GM18517 (cell line): Measurements from ENCODE around the gene IGSF9B.
A peak's percentile ranks its signal among the peaks of the same experiment; 100 is the strongest.

Experiments
- ATAC-seq: cut with Tn5 transposase; IDR thresholded peaks from one replicate; pipeline ENCODE4 v1.9.1; 2021; ENCODE audit warnings: mild to moderate bottlenecking, moderate library complexity; ENCODE audit not compliant: unreplicated experiment

The IGSF9B gene

DNA sequence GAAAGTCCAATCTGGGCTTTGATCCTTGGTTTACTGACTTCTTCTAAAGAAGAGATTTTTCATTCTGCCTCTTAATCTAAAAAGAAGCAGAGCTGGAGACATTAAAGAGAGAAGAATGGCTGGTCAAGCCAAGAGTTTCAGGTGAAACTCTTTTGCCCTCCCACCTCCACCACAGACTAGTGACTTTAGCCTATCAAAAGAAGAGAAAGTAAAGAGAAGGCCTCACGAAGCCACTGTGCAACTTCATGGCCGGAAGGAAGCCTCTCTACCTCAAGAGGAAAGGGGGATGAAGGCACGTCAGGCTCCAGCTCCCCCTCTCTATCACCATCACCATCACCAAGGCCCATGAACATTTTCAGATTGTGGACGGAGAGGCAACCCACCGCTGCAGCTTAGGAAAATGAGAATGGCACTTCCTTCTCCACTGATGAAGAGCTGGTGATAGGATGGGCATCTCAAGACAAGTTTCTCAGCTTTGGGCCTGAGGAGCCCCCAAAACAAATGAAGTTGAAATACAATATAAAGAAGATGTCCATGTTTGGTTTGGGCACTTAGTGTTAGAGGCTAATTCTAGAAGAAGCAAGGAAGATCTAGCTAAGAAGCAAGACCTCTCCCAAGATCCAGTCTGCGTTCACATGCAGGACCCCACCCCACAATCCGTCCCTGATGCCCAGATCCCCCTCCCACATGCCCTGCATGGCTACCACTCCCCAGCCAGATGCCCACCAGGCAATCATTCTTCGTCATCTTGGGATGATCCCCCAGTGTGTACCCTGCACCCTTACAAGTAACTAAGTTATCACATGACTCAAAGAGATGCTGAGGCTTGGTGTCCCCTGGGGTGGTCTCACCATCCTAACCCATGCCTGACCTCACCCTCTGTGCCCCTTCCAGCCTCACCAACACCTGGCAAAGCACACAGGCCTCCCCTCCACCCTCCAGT lies 52.6 kb downstream of the IGSF9B start:
- ATAC-seq, result no peak

DNA sequence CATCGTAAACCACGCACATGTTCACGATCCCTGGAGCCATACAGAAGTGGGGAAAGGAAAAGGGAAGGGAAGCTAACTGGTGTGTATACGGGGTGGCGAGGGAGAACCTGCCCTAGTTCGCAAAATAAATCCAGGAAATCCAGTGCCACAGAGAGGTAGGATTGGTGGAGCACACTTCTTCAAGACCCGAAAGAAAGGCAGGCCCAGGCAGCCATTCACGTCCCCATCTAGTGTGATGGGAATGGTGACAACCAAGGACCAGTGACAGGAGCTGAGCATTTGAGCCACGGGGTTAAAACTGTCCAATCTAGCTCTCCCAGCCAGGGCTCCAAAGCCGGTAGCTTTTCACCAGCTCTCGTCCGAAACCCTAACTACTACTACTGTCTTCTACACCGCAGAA lies 53.7 kb downstream of the IGSF9B start:
- ATAC-seq, result no peak

DNA sequence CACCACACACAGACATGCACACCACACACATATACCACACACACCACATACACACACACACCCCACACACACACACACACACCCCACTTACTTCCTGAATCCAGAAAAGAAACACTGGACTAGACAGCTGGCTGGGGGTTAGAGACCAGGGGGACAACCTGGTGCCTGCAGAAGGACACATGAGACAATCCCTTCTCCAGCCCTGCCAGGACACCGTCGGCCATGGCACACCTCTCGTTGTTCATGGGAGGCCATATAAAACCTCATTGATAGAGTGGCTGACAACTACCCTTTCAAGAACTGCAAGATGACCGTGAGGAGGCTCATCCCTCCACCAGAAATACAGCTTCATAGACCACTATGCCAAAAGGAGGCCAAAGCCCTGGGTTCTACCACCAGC lies 54.3 kb downstream of the IGSF9B start:
- no peak for ATAC-seq

- ATAC-seq, result no peak
These were observed 54.8 kb downstream of the IGSF9B start for GRCh38 chr11:133901999-133902398.

DNA sequence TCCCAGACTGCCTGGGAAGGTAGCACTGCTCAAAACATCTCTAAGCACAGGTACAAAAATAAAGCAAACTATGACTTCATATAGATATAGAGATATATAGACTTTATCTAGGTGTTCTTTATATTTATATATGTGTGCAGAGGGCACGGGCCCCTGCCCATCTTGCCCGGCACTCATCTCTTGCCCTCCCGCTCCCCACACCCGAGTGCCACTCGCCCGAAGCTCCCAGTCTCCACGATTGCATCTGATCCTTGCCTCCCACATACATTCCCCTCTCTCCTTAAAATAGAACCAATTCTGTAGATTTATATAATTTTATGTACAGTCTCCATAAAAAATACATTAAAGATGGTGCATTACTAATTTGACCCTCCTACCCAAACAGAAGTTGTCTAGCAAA lies 55.5 kb downstream of the IGSF9B start:
- ATAC-seq, result no peak

GRCh38 chr11:133900176-133901105 lies 56.3 kb downstream of the IGSF9B start:
- no peak for ATAC-seq

- ATAC-seq, result no peak
These were observed 58.0 kb downstream of the IGSF9B start for GRCh38 chr11:133898770-133899115.

DNA sequence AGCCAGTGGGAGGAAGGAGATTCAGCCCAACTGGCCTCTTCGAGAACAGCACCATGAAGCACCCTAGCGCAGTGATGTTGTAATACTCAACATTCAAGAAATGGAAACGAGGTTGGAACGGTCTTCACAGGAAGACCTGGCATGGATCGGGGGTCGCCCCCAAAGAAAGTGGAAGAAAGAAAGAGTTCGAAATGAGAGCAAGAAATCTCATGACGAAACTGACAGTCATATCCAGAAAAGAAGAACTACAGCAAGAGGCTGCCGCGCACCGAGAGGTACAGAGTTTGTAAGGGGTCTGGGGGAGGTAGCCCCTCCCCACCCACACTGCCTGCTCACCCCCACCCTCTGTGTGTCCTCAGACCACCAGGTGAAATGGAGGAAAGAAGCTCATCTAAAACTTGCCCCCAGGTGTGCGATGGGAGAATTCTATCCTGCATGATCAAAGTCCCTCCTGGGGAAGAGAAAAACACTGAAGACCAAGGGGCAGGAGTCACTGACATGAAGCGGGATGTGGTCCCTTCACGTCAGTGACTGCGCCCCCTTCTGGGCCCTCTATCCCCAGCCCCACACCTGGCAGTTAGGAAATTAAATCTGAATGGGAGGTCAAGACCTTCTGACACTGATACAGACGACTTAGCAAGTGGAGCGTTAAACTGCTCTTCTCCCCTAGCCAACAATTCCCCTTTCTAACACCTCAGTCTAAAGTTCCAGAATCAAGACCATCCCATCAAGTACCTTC lies 58.6 kb downstream of the IGSF9B start:
- ATAC-seq, result peak; percentile 57

- ATAC-seq, result no peak
These were observed 59.5 kb downstream of the IGSF9B start for GRCh38 chr11:133897331-133897650.

- no peak for ATAC-seq
These were observed 60.0 kb downstream of the IGSF9B start for GRCh38 chr11:133896642-133897330.

DNA sequence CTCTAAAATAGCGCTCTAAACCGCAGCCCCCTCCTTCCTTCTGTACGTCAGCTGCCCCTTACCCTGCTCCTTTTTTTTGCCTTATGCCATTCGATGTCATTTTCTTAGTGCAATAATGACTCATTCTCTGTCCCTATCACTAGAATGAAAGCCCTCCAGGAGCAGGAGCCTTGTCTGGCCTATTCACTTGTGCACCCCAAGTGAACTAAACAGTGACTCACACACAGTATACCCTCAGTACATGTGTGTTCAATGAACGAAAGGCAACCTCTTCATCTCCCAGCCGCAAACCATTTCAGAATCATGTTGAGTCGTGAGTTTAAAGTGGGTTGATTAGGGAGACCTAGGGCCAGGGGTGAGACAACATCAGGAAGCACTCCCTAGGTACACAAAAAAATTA lies 60.7 kb downstream of the IGSF9B start:
- no peak for ATAC-seq

- ATAC-seq, result peak; percentile 8
These were observed 61.2 kb downstream of the IGSF9B start for GRCh38 chr11:133895551-133895950.

DNA sequence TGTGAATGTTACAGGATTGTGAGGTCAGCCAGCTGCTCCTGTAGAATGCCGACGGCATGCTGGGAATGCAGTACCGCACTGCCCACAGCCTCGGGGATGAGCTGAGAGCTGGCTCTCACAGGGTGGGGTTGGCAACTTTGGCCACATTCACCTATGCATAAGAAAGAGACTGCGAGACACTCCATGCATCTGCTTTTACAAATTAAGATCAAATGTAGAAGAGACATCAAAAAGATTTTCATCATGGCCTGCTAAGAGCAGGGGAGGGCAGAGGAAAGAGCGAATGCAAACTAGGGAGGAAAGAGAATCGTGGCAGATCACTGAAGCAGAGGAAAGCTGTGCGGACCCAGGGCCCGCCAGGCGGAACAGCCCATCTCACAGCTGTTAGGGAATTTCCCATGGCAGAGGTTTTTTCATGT lies 61.7 kb downstream of the IGSF9B start:
- peak; percentile 68 for ATAC-seq

- ATAC-seq, result no peak
These were observed 63.4 kb downstream of the IGSF9B start for GRCh38 chr11:133893381-133893780.

GRCh38 chr11:133892584-133893380 lies 64.0 kb downstream of the IGSF9B start:
- no peak for ATAC-seq

DNA sequence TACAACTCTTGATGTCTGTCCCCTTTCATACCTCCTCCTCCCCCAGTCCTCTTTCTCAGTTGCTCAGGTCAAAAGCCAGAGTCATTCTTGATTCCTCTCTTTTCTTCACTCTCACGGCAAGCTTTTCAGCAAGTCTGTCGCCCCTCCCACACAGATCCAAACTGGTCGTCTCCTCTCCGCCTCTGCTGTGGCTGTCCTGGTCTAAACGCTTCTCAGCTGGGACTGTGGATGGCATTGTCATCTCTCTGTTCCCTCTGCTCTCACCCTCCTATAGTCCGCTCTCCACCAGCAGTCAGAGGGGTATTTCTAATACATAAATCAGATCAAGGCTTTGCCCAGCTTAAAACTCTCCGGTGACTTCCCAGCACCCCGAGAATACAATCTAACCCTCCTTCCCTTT lies 64.6 kb downstream of the IGSF9B start:
- ATAC-seq, result no peak

DNA sequence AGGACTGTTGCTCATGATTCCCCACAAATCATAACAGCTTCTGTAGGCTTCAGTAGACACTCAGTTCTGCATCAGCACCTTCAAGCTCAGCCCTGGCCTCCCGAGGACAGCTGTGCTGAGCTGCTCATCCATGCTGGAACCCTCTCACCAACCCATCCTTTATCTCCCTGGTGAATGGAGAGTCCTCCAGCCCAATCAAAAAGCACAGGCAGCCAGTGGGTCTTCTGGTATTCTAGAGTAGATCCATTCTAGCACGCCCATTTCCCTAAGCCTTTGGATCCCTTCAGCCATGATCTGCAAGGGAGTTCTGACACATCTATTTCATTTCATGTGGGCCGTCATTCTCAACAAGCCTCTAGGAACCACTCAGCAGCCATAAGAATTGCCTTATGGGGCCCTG lies 66.9 kb downstream of the IGSF9B start:
- ATAC-seq, result no peak

GRCh38 chr11:133889188-133889587 lies 67.6 kb downstream of the IGSF9B start:
- no peak for ATAC-seq

DNA sequence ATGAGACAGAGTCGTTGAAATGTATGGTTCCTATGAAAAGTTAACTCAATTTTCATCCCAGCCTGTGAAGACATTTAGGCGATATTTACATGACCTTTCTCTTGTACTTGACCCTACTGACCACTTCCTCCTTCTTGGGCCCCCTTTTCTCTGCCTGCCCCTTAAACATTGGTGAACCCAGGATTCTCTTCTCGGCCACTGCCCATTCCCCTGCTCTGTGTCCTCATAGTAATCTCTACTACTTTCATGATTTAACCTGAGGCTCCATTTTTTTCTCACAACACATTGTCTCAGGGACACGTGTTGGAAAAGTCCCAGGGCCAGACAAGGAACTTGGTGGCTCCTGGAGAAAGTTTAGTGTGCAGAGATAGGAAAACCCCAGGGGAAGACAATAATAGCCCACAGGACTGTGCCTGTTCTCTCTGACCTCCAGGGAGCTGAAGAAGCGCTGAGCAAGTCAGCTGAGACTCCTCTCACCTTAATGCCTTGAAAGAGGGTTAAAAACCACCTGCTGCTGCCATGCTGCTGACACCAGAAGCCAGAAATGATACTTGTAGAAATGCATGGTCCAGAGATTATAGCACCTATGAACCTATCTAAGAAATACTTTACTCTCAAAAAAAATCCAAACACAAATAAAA lies 69.0 kb downstream of the IGSF9B start:
- no peak for ATAC-seq
